DMS114 treated with DMSO at 0.1 percent for 48 hours (cell line): ENCODE measurements around the gene TMPRSS13.
"Not testable (repeated sequence)": the region's sequence is repeated elsewhere in the genome, so short reads cannot be mapped to it uniquely, and the experiment has no call there.

Experiments used
- DNase-seq: peaks from one replicate; lab custom pipeline; 2025; ENCODE audit not compliant: unreplicated experiment; lab: John Stamatoyannopoulos, UW

Gene TMPRSS13

DNA sequence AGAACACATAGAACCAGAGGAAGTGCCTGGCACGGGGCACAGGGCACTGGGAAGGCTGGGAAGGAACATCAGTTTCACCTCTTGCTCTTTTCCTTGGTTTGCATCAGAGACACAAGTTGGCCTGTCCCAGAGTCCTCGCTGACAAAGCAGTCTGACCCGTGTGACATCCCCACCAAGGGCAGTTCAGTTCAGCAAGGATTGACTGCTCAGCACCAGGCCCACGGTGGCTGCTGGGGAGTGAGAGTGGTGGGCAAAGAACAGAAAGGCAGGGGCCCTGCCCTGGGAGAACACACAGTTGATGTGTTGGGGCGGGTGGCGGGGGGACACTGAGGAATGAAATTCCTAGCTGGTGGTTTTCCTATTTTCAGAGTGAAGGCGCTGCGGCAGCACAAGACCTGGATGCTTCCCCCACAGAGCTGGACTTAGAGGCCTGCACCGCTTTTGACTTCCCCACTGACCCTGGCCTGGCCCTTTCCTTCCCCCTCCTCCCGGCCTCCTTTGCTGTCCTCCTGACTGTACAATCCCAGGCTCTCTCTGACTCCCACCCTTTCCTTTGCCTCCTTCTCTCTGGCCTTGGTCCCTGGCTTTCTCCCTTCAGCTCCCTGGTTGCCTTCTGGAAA is 2.2 kb upstream of the TMPRSS13 start:
- no peak for DNase-seq

DNA sequence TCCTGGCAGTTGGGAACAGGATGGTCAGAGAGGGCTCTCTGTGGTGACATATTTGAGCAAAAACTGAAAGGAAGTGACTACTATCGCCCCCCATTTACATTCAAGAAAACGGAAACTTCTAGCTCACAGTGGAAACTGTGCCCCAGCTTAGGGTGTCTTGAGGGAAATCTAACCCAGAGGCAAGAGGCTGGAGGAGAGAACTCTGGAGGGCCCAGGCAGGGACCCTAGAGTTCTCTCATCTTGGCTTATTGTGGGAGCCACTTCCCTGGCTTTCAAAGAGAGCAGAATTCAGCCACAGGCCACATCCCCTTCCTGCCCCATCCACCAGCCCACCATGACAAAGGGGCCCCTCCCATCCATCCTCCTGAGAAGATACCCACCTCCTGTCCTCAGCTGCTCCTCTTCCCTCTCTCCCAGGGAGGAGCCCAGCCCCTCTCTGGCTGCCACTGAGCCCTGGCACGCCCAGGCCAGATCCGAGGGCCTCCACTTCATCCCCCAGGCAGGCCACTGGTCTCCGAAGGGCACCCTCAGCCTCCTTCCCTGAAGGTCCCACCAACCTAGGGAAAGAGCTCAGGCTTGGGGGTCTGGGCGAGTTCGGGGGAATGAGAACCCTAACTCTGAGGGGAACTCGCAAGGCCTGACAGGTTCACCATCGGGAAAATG is 1.6 kb upstream of the TMPRSS13 start:
- no peak for DNase-seq

DNA sequence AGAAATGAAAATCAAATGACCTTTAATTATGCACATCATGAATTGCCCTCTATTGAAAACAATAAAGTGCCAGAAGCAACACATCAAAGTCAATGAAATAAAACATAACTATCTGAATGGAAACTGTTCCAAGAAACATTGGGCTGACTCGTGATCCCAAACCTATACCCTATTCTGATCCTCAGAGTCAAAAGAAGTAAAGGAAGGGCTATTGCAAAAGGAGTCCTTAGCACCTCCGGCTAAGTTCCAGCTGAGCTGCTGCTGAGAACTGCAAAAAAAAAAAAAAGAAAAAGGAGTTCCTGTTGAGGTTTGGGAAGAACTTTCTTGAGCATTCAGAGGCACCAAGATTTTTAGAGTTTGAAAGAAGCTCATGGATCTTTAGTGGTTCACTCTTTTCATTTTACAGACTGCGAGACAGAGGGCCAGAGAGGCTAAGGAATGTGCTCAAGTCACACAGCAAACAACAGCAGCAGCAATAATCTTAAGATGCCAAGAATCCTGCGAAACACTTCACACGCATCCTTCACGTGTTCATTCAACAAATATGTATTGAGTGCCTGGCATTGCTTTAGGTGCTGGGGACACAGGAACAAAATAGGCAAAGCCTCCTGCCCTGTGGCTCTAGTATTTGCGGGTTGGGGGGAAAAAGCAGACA is 841 bp upstream of the TMPRSS13 start:
- DNase-seq: no peak

DNA sequence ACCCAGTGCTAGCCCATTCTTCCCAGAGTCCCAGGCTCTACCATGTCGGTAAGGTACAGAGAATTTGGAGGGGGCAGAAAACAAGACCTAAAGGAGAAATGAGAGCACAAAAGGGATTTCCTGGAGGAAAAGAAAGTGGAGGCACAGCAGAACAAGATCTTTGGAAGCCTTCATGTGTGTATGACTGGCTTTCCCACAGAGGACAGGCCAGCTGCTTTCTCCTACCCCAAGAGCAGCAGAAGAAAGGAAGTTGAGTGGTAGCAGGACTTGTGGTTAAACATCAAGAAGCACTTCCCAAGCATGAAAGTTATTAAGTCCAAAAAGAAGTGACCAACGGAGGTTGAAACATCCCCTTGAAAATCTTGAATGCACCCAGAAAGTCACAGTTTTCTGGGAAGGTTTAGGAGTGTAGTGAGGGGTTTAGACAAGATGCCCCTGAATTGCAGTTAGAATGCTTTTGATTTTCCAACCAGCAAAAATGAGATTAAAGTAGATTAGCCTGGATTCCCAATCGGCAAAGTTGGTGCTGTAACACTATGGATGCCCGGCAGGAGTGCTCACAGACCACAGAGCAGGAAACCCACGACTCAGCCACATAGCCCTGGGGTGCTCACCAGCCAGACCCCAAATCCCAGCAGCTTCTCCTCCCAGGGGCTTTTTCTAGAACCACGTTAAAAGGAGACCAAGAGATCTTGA is 608 bp downstream of the TMPRSS13 start:
- DNase-seq: no peak

DNA sequence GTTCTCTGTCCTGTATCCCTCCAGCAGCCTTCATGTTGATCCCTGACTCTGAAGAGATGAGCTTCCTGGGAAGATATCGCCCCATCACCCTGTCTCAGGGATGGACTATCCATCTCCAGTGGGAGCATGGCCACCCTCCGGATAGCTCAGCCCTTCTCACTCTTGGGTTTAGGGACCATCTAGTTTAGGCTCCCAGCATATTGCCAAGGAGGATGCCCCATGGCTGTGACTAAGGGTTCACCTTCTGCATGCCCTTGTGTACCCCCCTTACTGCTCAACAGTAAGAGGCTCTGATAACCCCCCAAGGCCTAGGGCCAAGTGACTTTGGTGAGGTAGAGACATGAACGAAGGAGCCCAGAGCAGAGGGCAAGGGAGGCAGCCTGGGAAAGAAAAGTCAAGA is 1.3 kb downstream of the TMPRSS13 start:
- no peak for DNase-seq

DNA sequence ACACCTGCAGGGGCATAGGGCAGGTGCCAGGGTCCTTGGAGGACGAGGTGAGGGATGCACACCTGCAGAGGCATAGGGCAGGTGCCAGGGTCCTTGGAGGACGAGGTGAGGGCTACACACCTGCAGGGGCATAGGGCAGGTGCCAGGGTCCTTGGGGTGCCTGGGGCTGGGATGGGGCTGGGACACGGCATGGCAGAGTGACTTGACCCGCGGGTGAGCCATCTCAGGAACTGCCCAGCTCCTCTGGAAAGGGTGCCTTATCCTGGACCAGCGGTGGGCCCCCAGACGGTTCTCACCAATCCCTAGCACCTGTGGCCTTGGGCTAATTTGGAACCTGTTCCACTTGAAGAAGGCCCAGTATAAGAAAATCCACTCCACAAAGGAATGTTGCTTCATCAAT is 3.0 kb downstream of the TMPRSS13 start:
- not testable (repeated sequence) for DNase-seq

DNA sequence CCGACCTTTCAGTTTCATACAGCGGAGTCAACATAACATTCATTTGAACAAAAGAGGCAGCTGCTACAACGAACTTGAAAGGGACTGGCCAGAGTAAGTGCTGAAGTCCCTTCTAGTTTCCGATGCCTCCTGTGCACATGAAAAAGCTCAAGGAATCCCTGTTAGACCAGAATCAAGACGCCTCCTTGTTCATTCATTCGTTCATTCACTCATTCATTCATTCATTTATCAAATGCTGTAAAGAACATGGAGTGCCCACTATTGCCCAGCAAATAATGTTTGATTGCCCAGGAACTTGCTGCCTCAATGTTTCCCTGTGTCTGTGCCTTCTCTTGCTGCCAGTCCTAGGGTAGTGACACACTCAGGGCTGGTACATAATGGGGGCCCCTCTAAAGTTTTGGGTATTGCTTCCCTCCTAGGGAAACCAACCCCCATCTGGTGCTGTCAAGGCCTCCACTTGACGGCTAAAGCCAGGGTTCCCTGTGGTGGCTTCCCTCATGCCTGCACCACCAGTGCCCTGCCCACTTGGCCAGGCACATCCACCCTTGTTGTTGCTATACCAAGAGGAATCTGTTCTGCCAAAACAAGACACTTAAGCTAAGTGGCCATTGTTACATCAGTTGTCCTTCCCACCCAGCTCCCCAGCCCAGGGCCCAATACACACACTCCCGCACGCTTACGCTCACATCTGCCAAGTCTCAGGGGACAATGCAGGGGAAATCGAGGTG is 3.8 kb downstream of the TMPRSS13 start:
- DNase-seq: no peak

DNA sequence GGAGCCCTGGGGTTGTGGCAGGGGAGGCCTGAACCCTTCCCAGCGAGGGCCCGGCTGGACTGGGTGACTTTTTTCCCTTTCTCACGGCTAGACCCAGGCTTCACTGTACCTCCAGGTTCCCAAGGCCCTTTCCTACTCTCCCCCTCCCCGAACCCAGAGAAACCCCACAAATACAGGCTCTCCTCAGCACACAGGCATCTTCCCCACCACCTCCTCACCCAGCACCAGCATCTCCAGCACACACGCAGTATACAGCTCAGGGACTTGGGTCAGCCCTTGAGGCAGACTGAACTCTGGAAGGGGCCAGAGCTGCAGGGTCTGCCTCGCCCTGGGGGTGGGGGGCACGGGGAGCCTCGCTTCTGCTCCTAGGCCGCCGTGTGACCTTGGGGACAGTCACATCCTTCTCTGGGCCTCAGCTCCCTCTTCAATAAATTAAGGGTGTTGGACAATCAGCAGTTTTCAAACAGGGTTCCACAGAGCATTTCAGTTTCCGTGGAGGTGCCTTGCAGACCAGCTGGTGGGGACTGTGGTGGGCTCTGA is 4.5 kb downstream of the TMPRSS13 start:
- DNase-seq: no peak

DNA sequence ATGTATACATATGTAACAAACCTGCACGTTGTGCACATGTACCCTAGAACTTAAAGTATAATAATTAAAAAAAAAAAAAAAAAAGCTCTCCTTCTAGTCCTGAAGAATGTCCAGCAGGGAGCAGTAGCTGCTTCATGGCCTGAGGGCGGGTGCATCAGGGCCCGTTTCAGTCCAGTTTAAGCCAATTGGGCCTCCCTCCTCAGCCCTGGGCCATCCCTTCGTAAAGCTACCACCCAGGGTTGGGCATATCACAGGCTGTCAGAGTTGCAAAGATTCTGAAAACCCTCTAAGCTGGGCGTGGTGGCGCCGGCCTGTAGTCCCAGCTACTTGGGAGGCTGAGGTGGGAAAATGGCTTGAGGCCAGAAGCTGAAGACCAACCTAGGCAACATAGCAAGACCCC is 5.4 kb downstream of the TMPRSS13 start:
- no peak for DNase-seq

DNA sequence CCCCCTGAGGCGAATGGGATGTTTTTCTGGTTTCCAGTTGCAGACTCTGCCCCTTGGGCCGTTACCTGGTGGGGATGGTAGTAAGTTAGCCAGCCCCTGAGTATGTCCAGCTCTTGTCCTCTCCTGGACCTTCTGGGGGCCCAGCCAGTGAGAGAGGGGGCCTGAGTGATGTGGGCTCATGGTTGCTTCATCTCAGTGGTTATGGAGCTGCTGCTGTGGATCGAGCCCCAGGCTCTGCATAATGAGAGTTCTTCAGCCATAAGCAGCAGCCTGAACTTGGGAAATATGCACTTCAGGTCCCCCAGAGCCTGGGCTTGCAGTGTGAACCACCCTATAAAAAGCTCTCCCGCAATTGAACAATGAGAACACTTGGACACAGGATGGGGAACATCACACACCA is 5.9 kb downstream of the TMPRSS13 start:
- no peak for DNase-seq

DNA sequence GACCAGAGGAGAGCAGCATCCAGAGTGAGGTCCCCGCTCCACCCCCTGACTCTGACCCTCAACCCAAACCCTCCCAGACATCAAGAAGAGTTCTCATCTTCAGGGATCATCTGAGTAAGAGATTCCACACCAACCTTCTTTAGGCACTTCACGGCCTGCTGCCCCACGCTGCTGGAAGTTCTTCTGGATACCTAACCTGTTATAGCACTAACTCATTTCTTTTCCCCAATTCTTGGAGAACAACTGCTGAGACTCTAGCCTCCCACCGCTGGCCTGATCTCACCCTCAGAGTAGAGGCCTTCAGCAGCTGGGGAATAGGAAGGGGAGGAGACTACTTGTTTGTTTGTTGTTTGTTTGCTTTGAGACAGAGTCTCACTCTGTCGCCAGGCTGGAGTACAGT is 7.3 kb downstream of the TMPRSS13 start:
- DNase-seq: no peak

DNA sequence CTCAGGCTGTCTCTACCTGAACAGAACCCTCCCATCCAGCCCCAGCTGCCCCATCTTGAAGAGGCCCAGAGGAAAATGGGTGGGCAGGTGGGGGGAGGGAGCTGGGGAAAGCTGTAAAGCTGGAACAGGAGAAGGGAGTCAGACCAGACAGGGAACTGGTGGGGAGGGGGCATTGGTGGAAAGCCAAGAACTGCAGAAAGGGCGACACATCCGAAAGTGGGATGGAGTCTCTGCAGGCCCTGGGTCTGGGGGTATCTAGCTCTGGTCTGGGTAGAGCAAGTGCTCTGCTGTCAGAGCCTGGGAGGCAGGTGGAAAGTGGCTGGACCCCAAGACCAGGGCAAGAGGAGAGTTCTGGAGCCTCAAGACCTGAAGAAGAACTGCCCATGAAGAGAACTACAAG is 7.7 kb downstream of the TMPRSS13 start:
- no peak for DNase-seq

DNA sequence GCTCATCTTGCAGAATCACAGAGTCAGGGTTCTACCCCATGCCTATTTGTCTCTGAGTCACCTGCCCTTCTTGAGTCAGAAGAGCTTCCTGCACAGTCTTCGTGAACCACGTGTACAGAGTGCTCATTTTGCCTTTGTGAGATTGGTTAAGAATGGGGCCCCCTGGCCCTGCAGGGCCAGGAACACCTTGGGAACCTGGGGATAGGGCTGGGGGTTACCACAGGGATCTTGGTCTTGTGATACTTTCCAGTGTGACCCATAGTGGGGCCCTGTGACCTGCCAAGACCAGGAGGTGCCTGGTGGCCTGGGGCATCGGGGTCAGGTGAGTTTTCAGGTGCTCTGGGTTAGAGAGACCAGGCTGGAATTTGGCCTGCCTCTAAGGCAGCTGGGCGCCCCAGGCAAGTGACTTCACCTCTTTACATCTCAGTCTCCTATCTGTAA is 9.4 kb downstream of the TMPRSS13 start:
- DNase-seq: no peak

DNA sequence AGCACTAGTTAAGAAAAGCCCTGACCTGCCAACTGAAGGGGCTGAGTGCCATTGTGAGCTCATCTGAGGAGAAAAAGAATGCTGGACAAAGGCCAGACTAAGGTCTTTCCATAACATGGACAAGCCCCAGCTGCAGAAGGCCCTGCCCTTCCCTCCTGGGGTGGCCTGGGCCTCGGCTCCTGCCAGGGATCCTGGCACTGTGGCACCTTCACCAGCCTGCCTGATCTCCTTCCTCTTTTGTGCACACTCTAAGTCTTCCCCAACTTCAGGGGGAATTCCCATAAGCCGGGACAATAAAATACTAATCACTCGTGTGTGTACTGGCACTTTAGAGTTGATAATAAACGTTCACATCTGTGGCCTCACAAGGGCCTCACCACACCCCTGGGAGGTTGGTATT is 9.9 kb downstream of the TMPRSS13 start:
- DNase-seq: no peak

DNA sequence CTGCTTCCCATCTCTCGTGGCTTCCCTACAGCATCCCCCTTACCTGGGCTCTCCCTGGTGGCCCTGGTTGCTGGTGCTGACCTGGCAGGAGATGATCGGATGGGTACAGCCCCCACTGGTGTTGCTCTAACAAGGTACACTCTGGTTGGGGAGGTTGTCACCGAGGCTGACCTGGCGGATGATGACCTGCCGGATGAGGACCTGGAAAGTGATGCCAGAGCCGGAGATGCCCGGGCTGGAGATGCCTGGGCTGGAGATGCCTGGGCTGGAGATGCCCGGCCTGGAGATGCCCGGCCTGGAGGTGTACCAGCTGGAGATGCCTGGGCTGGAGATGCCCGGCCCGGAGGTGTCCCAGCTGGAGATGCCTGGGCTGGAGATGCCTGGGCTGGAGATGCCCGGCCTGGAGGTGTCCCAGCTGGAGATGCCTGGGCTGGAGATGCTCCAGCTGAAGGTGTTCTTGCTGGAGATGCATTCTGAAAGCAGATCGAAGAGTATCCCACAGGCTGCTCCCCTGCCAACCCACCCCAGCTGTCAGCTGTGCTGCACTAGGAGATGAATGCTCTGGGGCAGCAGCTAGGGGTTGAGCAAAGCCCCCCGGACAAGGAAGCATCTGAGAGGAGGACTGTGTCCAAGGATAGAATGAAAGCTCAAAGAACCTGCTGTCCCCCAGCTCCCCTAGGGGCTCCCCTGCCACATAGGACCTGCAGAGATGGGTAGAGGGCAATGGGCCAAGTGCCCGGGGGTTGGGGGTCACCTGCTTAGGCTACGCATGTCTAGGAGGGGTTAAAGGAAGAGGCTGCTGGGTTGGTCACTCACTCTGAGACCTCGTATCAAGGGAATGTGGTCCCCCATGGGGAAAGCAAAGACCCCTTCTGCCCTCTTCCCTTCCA is 10.6 kb downstream of the TMPRSS13 start:
- no peak for DNase-seq

DNA sequence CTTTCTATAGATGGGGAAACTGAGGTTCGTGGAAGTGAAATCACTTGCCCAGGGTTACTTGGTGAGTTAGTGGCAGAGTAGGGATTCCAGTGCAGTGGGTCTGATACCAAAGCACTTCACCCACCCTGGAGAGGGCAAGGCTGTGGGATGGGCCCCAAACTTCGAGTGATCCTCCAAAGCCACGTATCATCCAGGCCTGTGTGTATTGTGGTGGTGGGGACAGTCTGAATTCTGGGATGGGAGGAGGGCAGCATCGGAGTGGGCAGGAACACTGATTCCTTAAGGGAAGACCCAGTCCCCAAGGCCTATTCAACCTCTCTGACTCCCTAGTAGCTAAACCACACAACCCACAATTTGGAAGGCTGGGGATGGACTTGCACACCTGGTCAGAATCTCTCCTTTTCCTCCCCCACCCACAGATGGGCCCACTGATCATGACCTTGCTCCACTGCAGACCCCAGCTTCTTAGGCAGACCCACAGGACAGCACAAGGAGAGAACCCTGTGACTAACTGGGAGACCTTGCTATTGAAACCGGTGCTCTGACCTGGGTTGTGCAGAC is 11.5 kb downstream of the TMPRSS13 start:
- no peak for DNase-seq

DNA sequence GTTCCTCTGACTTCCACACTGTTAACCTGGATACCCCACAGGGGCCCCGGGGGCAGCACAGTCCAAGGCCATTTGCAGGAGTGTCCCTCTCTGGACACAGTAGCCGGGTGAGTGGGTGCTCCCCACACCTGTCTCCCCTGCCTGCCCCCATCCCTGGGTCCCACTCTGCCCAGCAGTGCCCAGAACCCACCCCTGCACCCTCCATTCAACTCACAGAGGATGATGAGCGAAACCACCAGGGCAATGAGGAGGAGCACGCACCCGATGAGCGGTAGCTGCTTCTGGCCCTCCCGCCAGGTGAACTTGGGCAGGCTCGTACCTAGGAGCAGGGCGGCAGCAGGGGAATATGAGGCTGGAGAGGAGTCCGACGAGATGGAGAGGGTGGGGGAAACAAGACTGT is 12.2 kb downstream of the TMPRSS13 start:
- DNase-seq: no peak

DNA sequence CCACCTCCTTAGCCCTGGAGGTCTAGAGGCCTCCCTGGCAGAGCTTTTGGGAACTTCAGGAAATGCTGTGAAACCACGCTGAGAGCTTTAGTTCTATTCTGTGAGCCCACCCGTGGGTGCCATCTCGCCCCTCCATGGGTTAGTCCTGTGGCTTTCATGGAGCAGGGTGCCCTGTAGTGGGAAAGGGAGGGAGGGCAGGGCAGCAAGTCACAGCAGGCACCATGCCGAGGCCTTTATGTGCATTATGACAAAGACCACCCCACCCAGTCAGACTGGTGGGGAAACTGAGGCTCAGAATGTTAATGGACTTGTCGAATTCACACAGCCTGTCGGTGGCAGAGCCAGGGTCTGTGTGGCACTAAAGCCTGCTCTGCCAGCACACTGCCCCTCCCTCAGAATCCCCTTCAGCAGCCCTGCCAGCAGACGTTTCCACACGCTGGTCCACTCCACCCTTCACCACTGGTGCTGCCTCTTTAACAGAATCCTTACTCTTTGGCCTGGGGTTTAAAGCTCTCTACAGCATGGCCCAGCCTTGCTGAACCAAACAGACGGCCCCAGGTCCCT is 13.4 kb downstream of the TMPRSS13 start:
- DNase-seq: no peak

DNA sequence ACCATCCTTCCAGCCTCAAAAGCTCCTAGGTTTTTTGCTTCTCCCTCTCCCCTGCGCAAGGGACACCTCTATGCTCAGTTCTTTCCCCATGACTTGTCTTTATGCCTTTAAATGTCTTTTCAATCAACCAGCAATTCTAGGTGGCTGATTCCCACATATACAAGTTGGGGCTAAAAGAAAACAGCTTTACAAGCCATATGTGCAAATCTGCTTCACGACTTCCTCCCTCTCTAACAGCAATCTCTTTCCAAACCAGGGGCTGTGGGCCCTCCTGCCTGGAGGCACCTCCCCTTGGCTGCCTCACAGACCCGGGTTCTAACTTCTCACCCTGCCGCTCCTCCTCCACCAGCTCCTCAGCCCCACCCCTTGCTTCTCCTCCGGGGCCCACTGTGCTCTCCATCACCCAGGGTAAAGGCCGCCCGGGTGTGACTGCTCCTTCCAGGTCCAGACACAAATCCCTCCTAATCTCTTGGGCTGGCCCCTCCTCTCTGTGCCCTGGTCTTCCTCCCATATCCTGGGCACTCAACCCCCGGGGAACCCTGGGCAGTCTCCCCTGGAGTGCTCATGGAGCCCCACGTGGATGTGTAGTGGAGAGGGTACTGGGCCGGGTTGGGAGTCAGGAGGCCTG is 14.1 kb downstream of the TMPRSS13 start:
- no peak for DNase-seq
